NCI-H510A treated with DMSO at 0.1 percent for 48 hours (cell line): Measurements from ENCODE around the gene ARHGAP22.

Experiments used
- DNase-seq: peaks from one replicate; lab custom pipeline; 2025; lab: John Stamatoyannopoulos, UW

The ARHGAP22 gene

GRCh38 chr10:48552946-48553564 lies 51.8 kb downstream of the ARHGAP22 start:
- no peak for DNase-seq

GRCh38 chr10:48551861-48552591 lies 52.8 kb downstream of the ARHGAP22 start:
- DNase-seq: peak; percentile 52

- no peak for DNase-seq
These were observed 53.9 kb downstream of the ARHGAP22 start for GRCh38 chr10:48550977-48551376.

DNA sequence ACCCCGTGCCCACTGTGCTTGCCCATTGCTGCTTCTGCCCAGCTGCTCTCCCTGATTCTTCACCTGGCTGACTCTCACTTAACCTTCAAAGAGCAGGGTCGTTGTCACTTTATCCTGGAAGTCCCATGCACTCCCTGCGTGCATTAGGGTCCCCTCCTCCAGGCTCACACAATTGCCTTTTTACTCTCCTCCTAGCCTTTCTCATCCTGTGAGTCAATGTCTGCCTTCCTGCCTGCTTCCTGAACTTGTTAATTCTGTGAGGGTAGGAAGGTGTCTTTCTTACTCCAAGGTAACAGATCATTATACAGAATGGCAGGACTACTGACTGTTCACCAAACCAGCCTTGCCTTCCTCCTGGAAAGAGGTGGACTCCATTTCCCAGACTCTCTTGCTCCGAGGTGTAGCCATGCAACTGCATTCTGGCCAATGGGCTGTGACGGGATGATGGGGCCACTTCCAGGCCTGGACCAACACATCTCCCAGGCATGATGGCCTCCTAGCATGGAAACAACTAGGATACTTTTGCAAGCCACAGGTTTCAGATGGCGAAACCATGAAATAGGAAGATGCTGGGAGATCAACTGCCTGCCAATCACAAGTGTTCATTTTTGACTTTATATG lies 54.7 kb downstream of the ARHGAP22 start:
- no peak for DNase-seq

DNA sequence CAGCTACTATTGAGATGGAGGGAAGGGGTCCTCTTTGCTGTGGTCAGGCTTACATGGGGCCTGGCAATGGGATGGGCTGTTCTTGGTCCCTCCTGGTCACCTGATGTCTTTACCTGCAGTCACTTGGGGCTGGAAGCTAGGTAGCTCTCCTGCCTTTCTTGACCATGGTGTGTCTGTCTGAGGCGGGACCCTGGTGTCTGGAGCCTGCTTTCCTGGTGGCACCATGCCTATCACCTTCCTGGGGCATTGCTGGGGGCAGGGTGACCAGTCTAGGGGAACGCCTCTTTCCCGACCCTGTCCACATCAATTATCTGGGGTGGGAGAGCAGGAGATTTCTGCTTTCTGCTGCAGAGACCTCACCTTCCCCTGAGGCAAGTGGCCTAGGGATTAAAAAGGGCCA lies 55.6 kb downstream of the ARHGAP22 start:
- no peak for DNase-seq

- DNase-seq: no peak
These were observed 56.2 kb downstream of the ARHGAP22 start for GRCh38 chr10:48548531-48549135.

DNA sequence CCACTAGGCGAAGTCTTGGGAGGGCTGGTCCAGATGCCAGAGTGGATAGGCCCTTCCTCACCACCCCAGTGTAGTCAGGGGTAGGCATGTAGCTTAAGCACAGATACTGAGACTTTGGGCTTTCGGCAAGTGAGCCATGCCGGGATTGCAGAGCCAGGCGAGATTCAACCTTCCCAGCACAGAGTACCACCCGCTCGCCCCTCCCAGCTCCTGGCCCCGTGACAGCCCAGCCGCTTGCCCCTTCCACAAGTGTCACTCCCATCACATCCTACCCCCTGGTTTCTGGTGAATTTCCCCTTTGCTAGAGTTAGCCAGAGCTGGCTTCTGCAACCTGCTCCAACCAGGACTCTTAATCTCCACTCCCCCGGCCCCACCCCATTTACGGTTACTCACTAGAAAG lies 56.9 kb downstream of the ARHGAP22 start:
- DNase-seq: no peak

- DNase-seq: no peak
These were observed 57.6 kb downstream of the ARHGAP22 start for GRCh38 chr10:48547061-48547895.

DNA sequence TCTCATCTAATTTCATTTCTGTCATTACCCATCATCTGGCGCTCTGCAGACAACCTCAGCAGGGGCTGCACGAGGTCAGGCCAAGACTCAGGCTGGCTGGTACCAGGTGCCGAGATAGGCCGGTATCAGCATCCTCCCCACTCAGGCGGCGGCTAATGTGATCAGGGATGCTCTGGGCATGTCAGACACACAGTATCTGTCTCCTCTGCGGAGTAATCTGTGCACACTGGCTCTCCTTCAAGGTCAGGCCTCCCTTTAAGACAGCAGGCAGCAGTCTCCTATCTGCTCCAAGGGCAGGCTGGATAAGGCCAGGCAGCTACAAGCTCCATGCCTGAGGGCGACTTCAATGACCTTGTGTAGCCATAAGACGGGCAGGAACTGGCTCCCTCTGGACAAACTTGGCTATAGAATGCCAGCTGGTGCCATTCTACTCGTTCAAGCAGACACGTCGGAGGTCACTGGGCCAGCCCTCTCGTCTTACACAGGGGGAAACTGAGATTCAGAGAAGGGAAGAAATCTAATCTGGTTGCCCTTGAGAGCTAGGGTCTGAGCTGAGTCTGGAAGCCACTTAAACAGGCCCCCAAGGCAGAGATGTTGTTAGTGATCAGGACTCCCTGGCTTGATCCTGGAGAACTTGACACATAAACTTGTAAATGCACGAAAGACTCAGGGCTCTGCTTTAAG lies 59.3 kb downstream of the ARHGAP22 start:
- no peak for DNase-seq

- DNase-seq: no peak
These were observed 61.6 kb downstream of the ARHGAP22 start for GRCh38 chr10:48543182-48543844.

DNA sequence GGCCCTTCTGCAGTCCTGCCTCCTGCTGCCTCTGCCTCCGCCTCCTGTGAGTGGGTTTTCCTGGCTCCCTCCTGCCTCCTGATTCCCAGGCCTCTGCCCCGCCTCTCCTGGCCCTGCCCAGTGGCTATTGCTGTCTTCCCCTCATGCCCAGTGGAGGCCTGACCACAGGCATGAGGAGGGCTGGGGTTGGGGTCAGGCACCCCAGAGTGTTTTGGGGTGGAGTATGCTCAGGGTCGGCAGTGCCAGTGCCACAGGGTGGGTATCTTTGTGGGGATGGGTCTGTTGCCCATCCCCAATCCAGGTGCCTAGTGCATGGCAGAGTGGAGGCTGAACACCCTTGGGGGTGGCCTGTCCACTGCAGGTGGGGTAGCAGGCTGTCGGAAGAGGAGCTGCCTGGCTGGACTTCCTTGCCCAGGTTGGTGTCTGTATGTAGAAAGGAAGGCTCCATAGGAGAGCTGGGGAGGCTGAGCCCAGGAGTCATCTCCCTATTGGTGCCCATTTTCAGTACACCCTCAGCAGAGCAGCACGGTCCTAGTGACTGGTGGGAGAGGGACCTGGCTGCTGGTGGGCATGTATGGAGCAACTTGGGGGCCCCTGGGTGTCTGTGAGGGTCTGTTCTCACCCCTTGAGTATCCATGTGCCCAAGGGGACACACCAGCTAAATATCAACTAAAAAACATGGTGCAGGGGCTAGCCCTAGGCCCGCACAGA lies 62.2 kb downstream of the ARHGAP22 start:
- no peak for DNase-seq

GRCh38 chr10:48541144-48541795 lies 63.6 kb downstream of the ARHGAP22 start:
- DNase-seq: no peak

DNA sequence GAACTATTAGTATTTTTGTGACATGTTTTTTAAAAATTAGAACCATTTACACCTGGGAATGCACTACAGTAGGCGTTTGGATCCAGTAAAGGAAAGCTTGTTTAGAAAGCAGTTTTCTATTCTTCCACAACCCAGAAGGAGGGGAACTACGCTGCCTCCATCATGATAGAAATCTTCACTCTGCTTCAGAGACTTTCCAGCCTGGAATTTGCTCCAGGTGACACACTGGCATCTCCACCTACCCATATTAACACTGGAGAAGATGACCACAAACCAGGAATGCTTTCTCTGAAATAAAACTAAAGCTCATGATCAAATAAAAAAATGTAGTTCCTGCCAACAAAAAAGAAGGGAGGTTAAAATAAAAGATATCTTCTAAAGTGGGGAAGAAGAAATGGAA lies 66.3 kb downstream of the ARHGAP22 start:
- no peak for DNase-seq

DNA sequence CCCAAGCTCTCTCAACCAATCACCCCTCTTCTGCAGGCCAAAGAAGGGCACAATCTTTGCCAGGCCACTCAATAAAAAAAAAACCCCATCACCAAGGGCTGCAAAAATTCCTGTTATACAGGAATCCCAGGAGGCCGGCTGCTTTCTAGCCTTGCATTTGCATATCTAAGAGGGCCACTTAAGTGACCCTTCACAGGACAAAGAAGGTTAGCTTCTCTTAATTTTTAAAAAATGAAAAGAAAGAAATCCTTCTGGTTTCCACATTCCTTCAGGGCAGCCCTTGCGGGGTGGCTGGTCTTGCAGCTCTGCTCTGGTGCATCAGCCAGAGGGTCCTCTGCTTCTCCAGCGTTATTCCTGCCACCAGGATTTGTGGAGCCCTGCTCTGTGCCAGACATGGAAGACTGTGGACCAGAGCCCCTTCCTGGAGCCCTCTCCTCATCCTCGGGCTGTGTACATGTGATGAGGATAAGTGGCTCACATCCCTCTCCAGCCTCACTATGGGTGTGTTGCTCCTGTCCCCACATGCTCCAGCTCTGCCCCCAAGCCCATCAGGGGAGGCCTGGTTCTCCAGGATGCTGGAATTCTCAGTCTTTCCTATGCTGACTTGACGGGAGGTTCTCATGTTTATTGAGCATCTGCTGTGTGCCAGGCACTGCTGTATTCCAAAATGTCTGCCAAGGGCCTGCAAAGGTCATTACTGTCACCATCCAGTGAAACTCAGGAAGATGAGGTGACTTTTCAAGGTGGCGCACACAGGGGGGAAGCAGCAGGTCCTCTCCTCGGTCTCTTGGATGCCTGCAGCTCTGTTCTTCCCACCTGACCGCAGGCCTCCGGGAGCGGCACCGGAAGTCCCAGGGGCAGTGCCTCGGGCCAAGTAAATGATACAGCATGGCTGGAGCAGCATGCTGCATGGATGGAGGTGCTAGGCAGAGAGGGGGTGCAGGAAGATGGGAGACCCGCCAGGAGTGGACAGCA lies 67.7 kb downstream of the ARHGAP22 start:
- DNase-seq: no peak

DNA sequence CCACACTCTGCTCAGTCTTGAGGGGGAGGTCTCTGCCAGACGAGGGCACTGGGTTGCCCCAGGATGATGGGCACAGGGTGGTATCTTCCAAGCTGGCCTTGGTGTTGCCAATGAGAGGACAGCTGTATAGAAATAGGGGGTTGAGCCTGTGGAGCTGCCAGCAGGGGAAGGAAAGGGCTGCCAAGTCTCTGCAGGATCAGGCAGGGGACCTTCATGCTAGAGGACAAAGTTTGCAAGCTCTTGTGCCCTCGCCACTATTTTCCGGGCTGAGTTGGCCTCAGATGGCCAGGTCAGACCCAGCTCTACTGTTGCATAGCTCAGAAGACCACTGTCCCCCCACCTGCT lies 68.7 kb downstream of the ARHGAP22 start:
- DNase-seq: no peak

DNA sequence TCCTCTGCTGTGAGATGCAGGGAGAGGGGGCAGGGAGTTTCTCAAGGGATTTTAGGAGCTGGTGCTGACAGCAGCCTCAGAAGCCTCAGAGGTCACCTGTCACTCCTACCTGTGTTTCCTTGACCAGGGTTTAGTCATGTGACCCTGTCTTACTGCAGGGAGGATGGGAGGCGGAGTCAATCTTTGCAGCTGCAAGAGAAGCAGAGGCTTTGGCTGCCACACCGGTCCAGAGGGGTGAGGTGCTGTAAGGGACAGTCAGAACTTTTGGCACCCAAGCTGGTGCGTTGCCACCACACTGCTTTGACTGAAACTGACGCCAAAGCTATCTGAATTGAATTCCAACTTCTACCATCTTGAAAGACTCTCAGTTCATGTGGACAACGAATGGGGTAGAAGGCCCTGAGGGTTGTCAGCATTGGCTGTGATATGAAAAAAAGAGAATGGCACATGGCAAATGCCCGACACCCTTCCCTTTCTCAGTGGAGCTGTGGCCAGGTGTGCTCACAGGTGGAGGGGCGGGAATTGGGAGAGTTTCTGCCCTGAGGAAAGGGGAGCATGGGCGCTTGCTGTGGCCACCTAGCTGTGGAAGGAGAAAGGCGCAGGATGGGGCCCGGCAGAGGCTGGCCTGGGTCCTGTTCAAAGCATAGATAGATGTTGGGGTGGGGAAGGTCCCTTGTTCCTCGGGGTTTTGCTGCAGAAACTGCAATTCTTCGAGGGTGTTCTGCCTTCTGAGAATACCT lies 69.3 kb downstream of the ARHGAP22 start:
- DNase-seq: no peak

- no peak for DNase-seq
These were observed 70.7 kb downstream of the ARHGAP22 start for GRCh38 chr10:48533951-48534720.
